ENCODE results near the gene ANKRD26.

- TF ChIP-seq, protein P1, sequence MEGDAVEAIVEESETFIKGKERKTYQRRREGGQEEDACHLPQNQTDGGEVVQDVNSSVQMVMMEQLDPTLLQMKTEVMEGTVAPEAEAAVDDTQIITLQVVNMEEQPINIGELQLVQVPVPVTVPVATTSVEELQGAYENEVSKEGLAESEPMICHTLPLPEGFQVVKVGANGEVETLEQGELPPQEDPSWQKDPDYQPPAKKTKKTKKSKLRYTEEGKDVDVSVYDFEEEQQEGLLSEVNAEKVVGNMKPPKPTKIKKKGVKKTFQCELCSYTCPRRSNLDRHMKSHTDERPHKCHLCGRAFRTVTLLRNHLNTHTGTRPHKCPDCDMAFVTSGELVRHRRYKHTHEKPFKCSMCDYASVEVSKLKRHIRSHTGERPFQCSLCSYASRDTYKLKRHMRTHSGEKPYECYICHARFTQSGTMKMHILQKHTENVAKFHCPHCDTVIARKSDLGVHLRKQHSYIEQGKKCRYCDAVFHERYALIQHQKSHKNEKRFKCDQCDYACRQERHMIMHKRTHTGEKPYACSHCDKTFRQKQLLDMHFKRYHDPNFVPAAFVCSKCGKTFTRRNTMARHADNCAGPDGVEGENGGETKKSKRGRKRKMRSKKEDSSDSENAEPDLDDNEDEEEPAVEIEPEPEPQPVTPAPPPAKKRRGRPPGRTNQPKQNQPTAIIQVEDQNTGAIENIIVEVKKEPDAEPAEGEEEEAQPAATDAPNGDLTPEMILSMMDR (conservative IDR thresholded peaks at IDR 0.05; ENCODE audit: low read depth, low read length): no peak
- no peak for TF ChIP-seq EZH2 (IDR thresholded peaks at IDR 0.05; ENCODE audit: low read length, unreplicated experiment)
- TF ChIP-seq EZH2phosphoT487 (IDR thresholded peaks at IDR 0.05; ENCODE audit: borderline replicate concordance, low read length): no peak
Measured at GRCh38 chr10:26962835-26963234, 137.5 kb downstream of the ANKRD26 start.

Measured in PC-3 (cell line).